IgD-negative memory B cell (primary cell): ENCODE data around the gene SCN4A. TPM values are rescaled to one million over a fixed set of nuclear protein-coding genes. Genes with fewer than 3 reads are reported as not detected.

Source experiments
- H3K27ac Mint-ChIP-seq, 3 donors: one replicate each; pipeline ENCODE4 v1.8.0; 2020 to 2022; ENCODE audit warnings: mild to moderate bottlenecking in 3 of 3, mixed read lengths in 3 of 3, moderate library complexity in 1 of 3
- H3K27me3 Mint-ChIP-seq: one replicate; pipeline ENCODE4 v1.8.0; 2021; ENCODE audit warnings: mixed read lengths
- H3K36me3 Mint-ChIP-seq: one replicate; pipeline ENCODE4 v1.8.0; 2020; ENCODE audit warnings: mild to moderate bottlenecking, mixed read lengths
- H3K4me1 Mint-ChIP-seq, 3 donors: one replicate each; pipeline ENCODE4 v1.8.0; 2020 to 2022; ENCODE audit warnings: mixed read lengths in 3 of 3, mild to moderate bottlenecking in 1 of 3
- H3K4me3 Mint-ChIP-seq, 4 donors: one replicate each; pipeline ENCODE4 v1.8.0; 2020 to 2022; ENCODE audit warnings: mild to moderate bottlenecking in 4 of 4, mixed read lengths in 4 of 4, moderate library complexity in 3 of 4
- H3K9me3 Mint-ChIP-seq, 3 donors: one replicate each; pipeline ENCODE4 v1.8.0; 2020 to 2021; ENCODE audit warnings: mixed read lengths in 3 of 3, mild to moderate bottlenecking in 1 of 3
- polyA plus RNA-seq: library from polyadenylated mRNA; unstranded; fragments of 300-500 nt; fragmentation: Illumina TruSeq; gene quantifications from one replicate; pipeline ENCODE4 v1.2.3, GENCODE V29; 2021

Gene SCN4A
- polyA plus RNA-seq, 1 donor from 2014 or later = 0.10 TPM

GRCh38 chr17:63996430-63997182 lies 23.9 kb upstream of the SCN4A start:
- Mint-ChIP-seq H3K4me1 (peaks cover 14 to 33% (median 27%) of the 10 kb centered on the region in 3 donors), H3K4me3 (peak overlapping the region; percentile 44 to 71 (median 59)), H3K36me3 (peaks cover 2% of the 10 kb centered on the region), H3K27ac (peak overlapping the region in 1 of 3 donors; percentile 15), H3K9me3 (no peaks in the 10 kb centered on the region), H3K27me3 (peaks cover 23% of the 10 kb centered on the region)

- Mint-ChIP-seq H3K4me3 (peak overlapping the region in 1 of 4 donors; percentile 28), H3K4me1 (peaks cover 16 to 33% (median 30%) of the 10 kb centered on the region in 3 donors), H3K27me3 (peaks cover 25% of the 10 kb centered on the region), H3K9me3 (no peaks in the 10 kb centered on the region), H3K27ac (peak overlapping the region in 1 of 3 donors; percentile 84), H3K36me3 (peaks cover 2% of the 10 kb centered on the region)
Observed at GRCh38 chr17:63995626-63996025, 22.9 kb upstream of the SCN4A start.

GRCh38 chr17:63993368-63993985 lies 20.8 kb upstream of the SCN4A start:
- H3K27ac Mint-ChIP-seq = peak overlapping the region in 2 of 3 donors; percentile 26 to 66
- H3K4me1 Mint-ChIP-seq = peaks cover 25 to 40% (median 33%) of the 10 kb centered on the region in 3 donors
- peaks cover 28% of the 10 kb centered on the region for H3K27me3 Mint-ChIP-seq
- no peaks in the 10 kb centered on the region for H3K9me3 Mint-ChIP-seq
- H3K36me3 Mint-ChIP-seq = no peaks in the 10 kb centered on the region
- H3K4me3 Mint-ChIP-seq = peak overlapping the region in 2 of 4 donors; percentile 11 to 17

GRCh38 chr17:63991611-63992010 lies 18.9 kb upstream of the SCN4A start:
- Mint-ChIP-seq H3K27ac (no peak overlapping the region), H3K27me3 (peaks cover 17% of the 10 kb centered on the region), H3K4me1 (peaks cover 23 to 33% (median 28%) of the 10 kb centered on the region in 3 donors), H3K9me3 (no peaks in the 10 kb centered on the region), H3K36me3 (no peaks in the 10 kb centered on the region), H3K4me3 (peak overlapping the region in 1 of 4 donors; percentile 32)

GRCh38 chr17:63989622-63990345 lies 17.1 kb upstream of the SCN4A start:
- Mint-ChIP-seq H3K9me3 (no peaks in the 10 kb centered on the region), H3K4me3 (peak overlapping the region in 1 of 4 donors; percentile 70), H3K27ac (peak overlapping the region in 2 of 3 donors; percentile 74 to 86), H3K27me3 (peaks cover 14% of the 10 kb centered on the region), H3K36me3 (no peaks in the 10 kb centered on the region), H3K4me1 (peaks cover 17 to 34% (median 24%) of the 10 kb centered on the region in 3 donors)

- Mint-ChIP-seq H3K27ac (peak overlapping the region in 1 of 3 donors; percentile 86), H3K27me3 (peaks cover 14% of the 10 kb centered on the region), H3K4me3 (no peak overlapping the region), H3K4me1 (peaks cover 15 to 32% (median 24%) of the 10 kb centered on the region in 3 donors), H3K9me3 (no peaks in the 10 kb centered on the region), H3K36me3 (no peaks in the 10 kb centered on the region)
Observed at GRCh38 chr17:63988741-63989621, 16.3 kb upstream of the SCN4A start.

GRCh38 chr17:63988127-63988478 lies 15.4 kb upstream of the SCN4A start:
- Mint-ChIP-seq H3K9me3 (no peaks in the 10 kb centered on the region), H3K4me1 (peaks cover 9 to 26% (median 19%) of the 10 kb centered on the region in 3 donors), H3K27ac (peak overlapping the region in 1 of 3 donors; percentile 20), H3K27me3 (peaks cover 14% of the 10 kb centered on the region), H3K4me3 (no peak overlapping the region), H3K36me3 (no peaks in the 10 kb centered on the region)

GRCh38 chr17:63987221-63988126 lies 14.8 kb upstream of the SCN4A start:
- no peaks in the 10 kb centered on the region for H3K36me3 Mint-ChIP-seq
- H3K27ac Mint-ChIP-seq = peak overlapping the region in 1 of 3 donors; percentile 20

GRCh38 chr17:63986821-63987220 lies 14.1 kb upstream of the SCN4A start:
- Mint-ChIP-seq H3K9me3 (peaks cover 6 to 10% (median 8%) of the 10 kb centered on the region in 3 donors), H3K27me3 (peaks cover 10% of the 10 kb centered on the region), H3K4me1 (peaks cover 0 to 19% (median 15%) of the 10 kb centered on the region in 3 donors), H3K27ac (peak overlapping the region in 1 of 3 donors; percentile 68), H3K4me3 (no peak overlapping the region), H3K36me3 (peaks cover 2% of the 10 kb centered on the region)

More at GRCh38 chr17:63987221-63988126, 14.8 kb upstream of the SCN4A start:
- Mint-ChIP-seq H3K4me3 (no peak overlapping the region), H3K27me3 (peaks cover 14% of the 10 kb centered on the region), H3K9me3 (peaks cover 2 to 6% (median 4%) of the 10 kb centered on the region in 3 donors), H3K4me1 (peaks cover 6 to 23% (median 19%) of the 10 kb centered on the region in 3 donors)

- Mint-ChIP-seq H3K36me3 (peaks cover 2% of the 10 kb centered on the region), H3K4me3 (no peak overlapping the region), H3K4me1 (peaks cover 0 to 14% (median 12%) of the 10 kb centered on the region in 3 donors)
Observed at GRCh38 chr17:63985387-63986140, 12.8 kb upstream of the SCN4A start.

GRCh38 chr17:63984651-63985386 lies 12.1 kb upstream of the SCN4A start:
- peaks cover 9 to 12% (median 9%) of the 10 kb centered on the region in 3 donors for H3K9me3 Mint-ChIP-seq
- H3K27ac Mint-ChIP-seq = peak overlapping the region in 1 of 3 donors; percentile 43
- H3K4me1 Mint-ChIP-seq = peaks cover 0 to 8% (median 5%) of the 10 kb centered on the region in 3 donors
- H3K36me3 Mint-ChIP-seq = peaks cover 2% of the 10 kb centered on the region
- H3K4me3 Mint-ChIP-seq = no peak overlapping the region
- peaks cover 2% of the 10 kb centered on the region for H3K27me3 Mint-ChIP-seq

More at GRCh38 chr17:63985387-63986140, 12.8 kb upstream of the SCN4A start:
- H3K27ac Mint-ChIP-seq = no peak overlapping the region
- H3K9me3 Mint-ChIP-seq = peaks cover 9 to 12% (median 9%) of the 10 kb centered on the region in 3 donors
- peaks cover 6% of the 10 kb centered on the region for H3K27me3 Mint-ChIP-seq

- no peak overlapping the region for H3K4me3 Mint-ChIP-seq
- peak overlapping the region in 1 of 3 donors; percentile 43 for H3K27ac Mint-ChIP-seq
- peaks cover 2% of the 10 kb centered on the region for H3K36me3 Mint-ChIP-seq
- H3K4me1 Mint-ChIP-seq = peaks cover 0 to 5% (median 2%) of the 10 kb centered on the region in 3 donors
- no peaks in the 10 kb centered on the region for H3K27me3 Mint-ChIP-seq
- peaks cover 9 to 12% (median 9%) of the 10 kb centered on the region in 3 donors for H3K9me3 Mint-ChIP-seq
Observed at GRCh38 chr17:63984236-63984635, 11.5 kb upstream of the SCN4A start.
